K562 treated with DMSO at 1 percent for 12 hours (cell line): Measurements from ENCODE around the gene OR5P2. TPM values are rescaled to one million over a fixed set of nuclear protein-coding genes. Genes with fewer than 3 reads are reported as not detected.

ENCODE experiments used
- total RNA-seq: library from RNA; unstranded; fragments of 300-600 nt; gene quantifications from 2 replicates; pipeline ENCODE4 v1.2.3, GENCODE V29; 2022; ENCODE audit not compliant: insufficient read depth

The OR5P2 gene
- not detected in 2 replicates for total RNA-seq

GRCh38 chr11:7796842-7797241, at the start of gene OR5P2:
Gene OR5P2, minus strand, starts transcription at chr11:7796942. Its CDS starts 0 bp downstream, at chr11:7796942.

GRCh38 chr11:7830740-7831139, 34.0 kb upstream of the OR5P2 start, which contains the start of gene OR5P3:
Gene OR5P3, minus strand, starts transcription at chr11:7830840.

Other genes starting within 250 kb of the OR5P2 start
- 2.5 and 7.7 TPM in 2 replicates for gene CYB5R2, start 123.4 kb downstream of the OR5P2 start, total RNA-seq
- not detected in 2 replicates for gene OVCH2, start 90.5 kb downstream of the OR5P2 start, total RNA-seq
- not detected in 2 replicates for gene OR5P3, start 33.9 kb upstream of the OR5P2 start, total RNA-seq
- gene OR10A6, start 134.3 kb upstream of the OR5P2 start, total RNA-seq, result not detected in 2 replicates
- not detected in 2 replicates for gene OR10A3, start 144.8 kb upstream of the OR5P2 start, total RNA-seq
- not detected in 2 replicates for gene NLRP10, start 168.5 kb upstream of the OR5P2 start, total RNA-seq
- 712 and 957 TPM in 2 replicates for gene EIF3F, start 190.4 kb upstream of the OR5P2 start, total RNA-seq